Measurements from ENCODE around the gene FAM174C. TPM values are rescaled to one million over a fixed set of nuclear protein-coding genes. Genes with fewer than 3 reads are reported as not detected.

FAM174C gene
- total and polyA plus RNA-seq, 7 donors, result 9.0 to 88.8 (median 18.1) TPM

DNA sequence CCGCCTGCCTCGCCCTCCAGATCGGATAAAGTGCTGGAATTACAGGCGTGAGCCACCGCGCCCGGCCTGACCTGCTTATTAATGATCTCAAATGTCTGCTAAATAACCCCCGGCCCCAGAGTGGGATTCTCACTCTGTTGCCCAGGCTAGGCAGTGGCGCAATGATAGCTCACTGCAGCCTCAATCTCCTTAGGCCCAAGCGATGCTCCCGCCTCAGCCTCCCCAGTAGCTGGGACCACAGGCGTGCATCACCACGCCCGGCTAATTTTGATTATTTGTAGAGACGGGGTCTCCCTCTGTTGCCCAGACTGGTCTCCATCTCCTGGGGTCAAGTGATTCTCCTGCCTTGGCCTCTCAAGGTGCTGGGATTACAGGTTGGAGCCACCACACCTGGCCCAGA is 34.4 kb upstream of the FAM174C start:
- TF ChIP-seq, protein P1, sequence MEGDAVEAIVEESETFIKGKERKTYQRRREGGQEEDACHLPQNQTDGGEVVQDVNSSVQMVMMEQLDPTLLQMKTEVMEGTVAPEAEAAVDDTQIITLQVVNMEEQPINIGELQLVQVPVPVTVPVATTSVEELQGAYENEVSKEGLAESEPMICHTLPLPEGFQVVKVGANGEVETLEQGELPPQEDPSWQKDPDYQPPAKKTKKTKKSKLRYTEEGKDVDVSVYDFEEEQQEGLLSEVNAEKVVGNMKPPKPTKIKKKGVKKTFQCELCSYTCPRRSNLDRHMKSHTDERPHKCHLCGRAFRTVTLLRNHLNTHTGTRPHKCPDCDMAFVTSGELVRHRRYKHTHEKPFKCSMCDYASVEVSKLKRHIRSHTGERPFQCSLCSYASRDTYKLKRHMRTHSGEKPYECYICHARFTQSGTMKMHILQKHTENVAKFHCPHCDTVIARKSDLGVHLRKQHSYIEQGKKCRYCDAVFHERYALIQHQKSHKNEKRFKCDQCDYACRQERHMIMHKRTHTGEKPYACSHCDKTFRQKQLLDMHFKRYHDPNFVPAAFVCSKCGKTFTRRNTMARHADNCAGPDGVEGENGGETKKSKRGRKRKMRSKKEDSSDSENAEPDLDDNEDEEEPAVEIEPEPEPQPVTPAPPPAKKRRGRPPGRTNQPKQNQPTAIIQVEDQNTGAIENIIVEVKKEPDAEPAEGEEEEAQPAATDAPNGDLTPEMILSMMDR (IDR thresholded peaks at IDR 0.05), result no peak
- WGBS, 3 donors, result 54 to 67% (median 59%) methylated on average over 15 of the region's 15 CpGs
- no peaks in the 10 kb centered on the region for H3K9me3 ChIP-seq
- intact Hi-C loops (cut with DNase I), result loop anchor here in 1 of 2 donors (1.0 to 5.0 kb wide), 2 partner anchors 20 to 129 kb away; no protein-coding TSS in a partner anchor
- DNase-seq (no peak), ATAC-seq (no peak)
- peaks cover 0 to 5% (median 3%) of the 10 kb centered on the region in 3 donors for H3K27me3 ChIP-seq (ENCODE audit: insufficient read depth in 3 of 3, low read length in 2 of 3)
- peak overlapping the region; percentile 99 for H3K27ac ChIP-seq
- H3K4me3 ChIP-seq, result peak overlapping the region; percentile 75
- H3K4me1 ChIP-seq, result peaks cover 52% of the 10 kb centered on the region
- H3K36me3 ChIP-seq (ENCODE audit: insufficient read depth in 1 of 2, low read depth in 1 of 2), result no peaks in the 10 kb centered on the region

DNA sequence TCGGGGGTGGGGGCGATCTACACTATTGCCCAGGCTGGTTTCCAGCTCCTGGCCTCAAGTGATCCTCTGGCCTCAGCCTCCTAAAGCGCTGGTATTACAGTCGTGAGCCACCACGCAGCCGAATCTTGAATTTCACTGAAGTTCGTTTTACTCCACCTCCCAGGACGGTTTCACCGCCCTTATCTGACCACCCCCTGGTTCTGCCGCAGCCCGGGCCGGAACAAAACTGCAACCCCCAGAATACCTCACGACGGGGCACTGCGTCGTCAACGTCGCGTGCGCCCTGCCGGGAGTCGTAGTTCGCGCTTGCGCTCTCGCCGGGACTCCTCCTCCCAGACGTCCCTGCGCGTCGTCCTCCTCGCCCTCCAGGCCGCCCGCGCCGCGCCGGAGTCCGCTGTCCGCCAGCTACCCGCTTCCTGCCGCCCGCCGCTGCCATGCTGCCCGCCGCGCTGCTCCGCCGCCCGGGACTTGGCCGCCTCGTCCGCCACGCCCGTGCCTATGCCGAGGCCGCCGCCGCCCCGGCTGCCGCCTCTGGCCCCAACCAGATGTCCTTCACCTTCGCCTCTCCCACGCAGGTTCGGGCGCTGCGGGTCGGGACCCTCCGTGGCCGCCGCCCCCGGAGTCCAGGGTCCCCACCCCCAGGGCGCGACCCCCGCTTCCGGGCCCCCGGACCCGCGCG is 33.8 kb upstream of the FAM174C start, which contains the start of gene ATP5F1D:
Gene ATP5F1D, plus strand, starts transcription at position 335 of the 679 bp plus-strand sequence. Its CDS starts 100 bp downstream, at position 435.
- TF ChIP-seq, protein P1 (IDR thresholded peaks at IDR 0.05), result no peak
- Histone ChIP-seq H3K9me3 (no peaks in the 10 kb centered on the region), H3K4me1 (peaks cover 55% of the 10 kb centered on the region), H3K27ac (peak within 1 kb of the TSS; percentile 99), H3K36me3 (ENCODE audit: insufficient read depth in 1 of 2, low read depth in 1 of 2) (no peaks in the 10 kb centered on the region), H3K27me3 (ENCODE audit: insufficient read depth in 3 of 3, low read length in 2 of 3) (peaks cover 0 to 3% (median 0%) of the 10 kb centered on the region in 3 donors), H3K4me3 (peak within 1 kb of the TSS; percentile 75)
- intact Hi-C loops (cut with DNase I), result loop anchor here in 1 of 2 donors (5.0 kb wide), 1 partner anchor 129 kb away; no protein-coding TSS in a partner anchor
- peak; percentile 41 to 61 (median 48) for ATAC-seq
- DNase-seq, result peak; percentile 94 to 98
- WGBS, 3 donors, result 0 to 1% (median 0%) methylated on average over 50 to 79 of the region's 79 CpGs

DNA sequence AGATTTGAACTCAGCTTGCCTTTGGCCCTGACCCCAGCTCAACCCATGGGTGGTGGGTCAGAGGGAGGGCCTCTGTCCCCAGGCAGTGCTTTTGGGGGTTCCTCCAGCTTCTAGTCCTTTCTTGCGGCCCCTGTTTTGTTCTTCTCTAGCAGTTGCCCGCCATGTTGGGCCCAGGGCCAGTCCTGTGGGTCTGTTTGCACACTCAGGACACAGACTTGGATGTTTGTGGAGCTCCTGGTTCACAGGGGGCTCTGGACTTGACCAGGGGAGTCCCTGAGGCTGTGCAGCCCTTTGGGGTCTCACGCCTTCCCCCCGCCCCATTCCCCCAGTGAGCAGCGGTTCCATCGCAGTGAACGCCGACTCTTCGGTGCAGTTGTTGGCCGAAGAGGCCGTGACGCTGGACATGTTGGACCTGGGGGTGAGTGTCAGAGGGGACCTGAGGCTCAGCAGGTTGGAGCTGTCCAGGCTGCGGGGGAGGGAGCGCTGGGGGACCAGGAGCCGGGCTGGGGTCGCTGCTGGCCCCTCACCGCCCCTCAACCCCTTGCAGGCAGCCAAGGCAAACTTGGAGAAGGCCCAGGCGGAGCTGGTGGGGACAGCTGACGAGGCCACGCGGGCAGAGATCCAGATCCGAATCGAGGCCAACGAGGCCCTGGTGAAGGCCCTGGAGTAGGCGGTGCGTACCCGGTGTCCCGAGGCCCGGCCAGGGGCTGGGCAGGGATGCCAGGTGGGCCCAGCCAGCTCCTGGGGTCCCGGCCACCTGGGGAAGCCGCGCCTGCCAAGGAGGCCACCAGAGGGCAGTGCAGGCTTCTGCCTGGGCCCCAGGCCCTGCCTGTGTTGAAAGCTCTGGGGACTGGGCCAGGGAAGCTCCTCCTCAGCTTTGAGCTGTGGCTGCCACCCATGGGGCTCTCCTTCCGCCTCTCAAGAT is 31.3 kb upstream of the FAM174C start:
- Histone ChIP-seq H3K27me3 (ENCODE audit: insufficient read depth in 3 of 3, low read length in 2 of 3) (no peaks in the 10 kb centered on the region), H3K27ac (peak overlapping the region; percentile 99), H3K4me1 (peaks cover 60% of the 10 kb centered on the region), H3K36me3 (ENCODE audit: insufficient read depth in 1 of 2, low read depth in 1 of 2) (no peaks in the 10 kb centered on the region), H3K4me3 (peak overlapping the region; percentile 75), H3K9me3 (no peaks in the 10 kb centered on the region)
- TF ChIP-seq, protein P1 (IDR thresholded peaks at IDR 0.05), result peak; percentile 98
- peak; percentile 92 to 97 for DNase-seq
- ATAC-seq, result peak; percentile 40 to 51 (median 46)
- WGBS, 3 donors, result 16 to 23% (median 17%) methylated on average over 28 to 33 of the region's 33 CpGs
- intact Hi-C loops (cut with DNase I), result loop anchor here (1.0 to 5.0 kb wide), 3 partner anchors 23 to 132 kb away; no protein-coding TSS in a partner anchor

DNA sequence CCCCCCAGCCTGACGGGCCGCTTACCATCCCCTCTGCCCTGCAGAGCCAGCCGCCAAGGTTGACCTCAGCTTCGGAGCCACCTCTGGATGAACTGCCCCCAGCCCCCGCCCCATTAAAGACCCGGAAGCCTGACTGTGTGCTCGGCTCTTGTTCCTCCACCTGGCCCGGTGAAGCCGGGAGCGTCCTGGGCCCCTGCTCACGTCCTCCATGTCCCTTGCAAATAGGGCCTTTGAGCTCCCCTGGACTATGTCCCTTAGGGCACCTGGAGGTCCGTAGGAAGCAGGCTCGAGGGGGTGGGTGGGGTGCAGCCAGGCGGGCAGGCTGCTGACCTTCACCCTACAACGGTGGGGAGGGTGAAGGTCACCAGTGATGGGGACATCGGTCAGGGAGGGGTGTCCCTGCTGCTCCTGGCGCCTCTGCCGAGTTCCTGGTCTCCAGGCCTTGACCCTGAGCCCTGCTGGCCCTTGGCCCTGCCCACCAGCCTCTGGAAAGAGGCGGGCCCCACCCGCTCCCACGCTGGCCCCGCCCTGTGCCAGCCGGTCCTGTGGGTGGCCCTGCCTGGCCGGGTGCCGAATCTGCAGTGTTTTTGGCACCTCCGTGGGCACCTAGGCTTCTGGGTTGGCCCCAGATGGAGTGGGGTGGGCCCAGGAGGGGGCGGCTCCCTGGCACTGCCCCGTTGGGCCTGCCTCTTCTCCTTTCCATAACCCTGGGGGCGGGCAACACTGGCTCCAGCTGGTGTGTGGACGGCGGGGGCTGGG is 30.5 kb upstream of the FAM174C start:
- TF ChIP-seq, protein P1 (IDR thresholded peaks at IDR 0.05), result no peak
- peaks cover 0 to under 1% of the 10 kb centered on the region in 2 donors for H3K36me3 ChIP-seq (ENCODE audit: insufficient read depth in 1 of 2, low read depth in 1 of 2)
- DNase-seq, result peak; percentile 85 to 93
- WGBS, 3 donors, result 7 to 14% (median 9%) methylated on average over 28 to 31 of the region's 31 CpGs
- peak; percentile 8 to 39 (median 26) for ATAC-seq
- H3K4me3 ChIP-seq, result peak overlapping the region; percentile 75
- intact Hi-C loops (cut with DNase I), result loop anchor here (1.0 to 5.0 kb wide), 3 partner anchors 22 to 133 kb away; no protein-coding TSS in a partner anchor
- no peaks in the 10 kb centered on the region for H3K27me3 ChIP-seq (ENCODE audit: insufficient read depth in 3 of 3, low read length in 2 of 3)
- peaks cover 60% of the 10 kb centered on the region for H3K4me1 ChIP-seq
- H3K9me3 ChIP-seq, result no peaks in the 10 kb centered on the region
- peak overlapping the region; percentile 99 for H3K27ac ChIP-seq
